ENCODE measurements around the gene RNF212.
"Not testable (repeated sequence)": the region's sequence is repeated elsewhere in the genome, so short reads cannot be mapped to it uniquely, and the experiment has no call there.

The RNF212 gene

GRCh38 chr4:1056671-1057402 lies 56.5 kb downstream of the RNF212 start:
- Histone ChIP-seq H3K79me2 (ENCODE audit: control insufficient read depth, insufficient read depth, low read length, unreplicated experiment) (no peaks in the 10 kb centered on the region), H3K4me1 (ENCODE audit: control insufficient read depth, insufficient read depth, low read length, unreplicated experiment) (peaks cover 5% of the 10 kb centered on the region), H3K4me3 (ENCODE audit: low read depth, low read length) (no peak overlapping the region), H3K27me3 (ENCODE audit: insufficient read depth, low read length) (peaks cover 17% of the 10 kb centered on the region), H2AFZ (ENCODE audit: low read length, unreplicated experiment) (no peak overlapping the region), H3K36me3 (ENCODE audit: insufficient read depth, low read length) (no peaks in the 10 kb centered on the region), H3K27ac (ENCODE audit: low read depth, low read length) (no peak overlapping the region)

GRCh38 chr4:1055721-1056590 lies 57.4 kb downstream of the RNF212 start:
- Histone ChIP-seq H2AFZ (ENCODE audit: low read length, unreplicated experiment) (no peak overlapping the region), H3K36me3 (ENCODE audit: insufficient read depth, low read length) (no peaks in the 10 kb centered on the region), H3K4me1 (ENCODE audit: control insufficient read depth, insufficient read depth, low read length, unreplicated experiment) (peaks cover 5% of the 10 kb centered on the region), H3K27ac (ENCODE audit: low read depth, low read length) (no peak overlapping the region), H3K27me3 (ENCODE audit: insufficient read depth, low read length) (peaks cover 17% of the 10 kb centered on the region), H3K4me3 (ENCODE audit: low read depth, low read length) (no peak overlapping the region), H3K79me2 (ENCODE audit: control insufficient read depth, insufficient read depth, low read length, unreplicated experiment) (no peaks in the 10 kb centered on the region)

GRCh38 chr4:1055243-1055701 lies 58.1 kb downstream of the RNF212 start:
- not testable (repeated sequence) for H3K27ac ChIP-seq (ENCODE audit: low read depth, low read length); H3K4me3 ChIP-seq (ENCODE audit: low read depth, low read length); H3K79me2 ChIP-seq (ENCODE audit: control insufficient read depth, insufficient read depth, low read length, unreplicated experiment); H2AFZ ChIP-seq (ENCODE audit: low read length, unreplicated experiment); H3K4me1 ChIP-seq (ENCODE audit: control insufficient read depth, insufficient read depth, low read length, unreplicated experiment); H3K36me3 ChIP-seq (ENCODE audit: insufficient read depth, low read length)
- H3K27me3 ChIP-seq (ENCODE audit: insufficient read depth, low read length) = peaks cover 17% of the 10 kb centered on the region

GRCh38 chr4:1054696-1055242 lies 58.6 kb downstream of the RNF212 start:
- not testable (repeated sequence) for H3K4me3 ChIP-seq (ENCODE audit: low read depth, low read length); H3K4me1 ChIP-seq (ENCODE audit: control insufficient read depth, insufficient read depth, low read length, unreplicated experiment); H3K27ac ChIP-seq (ENCODE audit: low read depth, low read length); H3K36me3 ChIP-seq (ENCODE audit: insufficient read depth, low read length); H3K79me2 ChIP-seq (ENCODE audit: control insufficient read depth, insufficient read depth, low read length, unreplicated experiment); H2AFZ ChIP-seq (ENCODE audit: low read length, unreplicated experiment)
- peaks cover 17% of the 10 kb centered on the region for H3K27me3 ChIP-seq (ENCODE audit: insufficient read depth, low read length)

- not testable (repeated sequence) for H3K4me1 ChIP-seq (ENCODE audit: control insufficient read depth, insufficient read depth, low read length, unreplicated experiment); H3K27ac ChIP-seq (ENCODE audit: low read depth, low read length); H3K36me3 ChIP-seq (ENCODE audit: insufficient read depth, low read length); H3K79me2 ChIP-seq (ENCODE audit: control insufficient read depth, insufficient read depth, low read length, unreplicated experiment); H2AFZ ChIP-seq (ENCODE audit: low read length, unreplicated experiment); H3K4me3 ChIP-seq (ENCODE audit: low read depth, low read length)
- peaks cover 17% of the 10 kb centered on the region for H3K27me3 ChIP-seq (ENCODE audit: insufficient read depth, low read length)
Observed at GRCh38 chr4:1053891-1054290, 59.5 kb downstream of the RNF212 start.

- Histone ChIP-seq H2AFZ (ENCODE audit: low read length, unreplicated experiment) (no peak overlapping the region), H3K4me3 (ENCODE audit: low read depth, low read length) (peak overlapping the region; percentile 44), H3K79me2 (ENCODE audit: control insufficient read depth, insufficient read depth, low read length, unreplicated experiment) (no peaks in the 10 kb centered on the region), H3K36me3 (ENCODE audit: insufficient read depth, low read length) (no peaks in the 10 kb centered on the region), H3K27ac (ENCODE audit: low read depth, low read length) (no peak overlapping the region), H3K4me1 (ENCODE audit: control insufficient read depth, insufficient read depth, low read length, unreplicated experiment) (peaks cover 5% of the 10 kb centered on the region), H3K27me3 (ENCODE audit: insufficient read depth, low read length) (peaks cover 17% of the 10 kb centered on the region)
Observed at GRCh38 chr4:1053080-1053661, 60.2 kb downstream of the RNF212 start.

- H3K27me3 ChIP-seq (ENCODE audit: insufficient read depth, low read length) = peaks cover 17% of the 10 kb centered on the region
- no peak overlapping the region for H3K27ac ChIP-seq (ENCODE audit: low read depth, low read length)
- H3K79me2 ChIP-seq (ENCODE audit: control insufficient read depth, insufficient read depth, low read length, unreplicated experiment) = no peaks in the 10 kb centered on the region
- no peak overlapping the region for H3K4me3 ChIP-seq (ENCODE audit: low read depth, low read length)
- H2AFZ ChIP-seq (ENCODE audit: low read length, unreplicated experiment) = no peak overlapping the region
- H3K4me1 ChIP-seq (ENCODE audit: control insufficient read depth, insufficient read depth, low read length, unreplicated experiment) = peaks cover 10% of the 10 kb centered on the region
- H3K36me3 ChIP-seq (ENCODE audit: insufficient read depth, low read length) = no peaks in the 10 kb centered on the region
Observed at GRCh38 chr4:1052231-1052671, 61.1 kb downstream of the RNF212 start.

GRCh38 chr4:1051472-1051871 lies 61.9 kb downstream of the RNF212 start:
- H3K27me3 ChIP-seq (ENCODE audit: insufficient read depth, low read length) = peaks cover 17% of the 10 kb centered on the region

GRCh38 chr4:1050486-1051213 lies 62.7 kb downstream of the RNF212 start:
- H3K27ac ChIP-seq (ENCODE audit: low read depth, low read length) = no peak overlapping the region
- H3K4me3 ChIP-seq (ENCODE audit: low read depth, low read length) = no peak overlapping the region
- peaks cover 17% of the 10 kb centered on the region for H3K27me3 ChIP-seq (ENCODE audit: insufficient read depth, low read length)
- no peak overlapping the region for H2AFZ ChIP-seq (ENCODE audit: low read length, unreplicated experiment)
- H3K4me1 ChIP-seq (ENCODE audit: control insufficient read depth, insufficient read depth, low read length, unreplicated experiment) = peaks cover 15% of the 10 kb centered on the region
- H3K36me3 ChIP-seq (ENCODE audit: insufficient read depth, low read length) = no peaks in the 10 kb centered on the region
- no peaks in the 10 kb centered on the region for H3K79me2 ChIP-seq (ENCODE audit: control insufficient read depth, insufficient read depth, low read length, unreplicated experiment)

More at GRCh38 chr4:1051472-1051871, 61.9 kb downstream of the RNF212 start:
- H3K4me3 ChIP-seq (ENCODE audit: low read depth, low read length) = no peak overlapping the region
- no peak overlapping the region for H2AFZ ChIP-seq (ENCODE audit: low read length, unreplicated experiment)
- H3K36me3 ChIP-seq (ENCODE audit: insufficient read depth, low read length) = no peaks in the 10 kb centered on the region
- H3K4me1 ChIP-seq (ENCODE audit: control insufficient read depth, insufficient read depth, low read length, unreplicated experiment) = peaks cover 15% of the 10 kb centered on the region
- no peak overlapping the region for H3K27ac ChIP-seq (ENCODE audit: low read depth, low read length)
- no peaks in the 10 kb centered on the region for H3K79me2 ChIP-seq (ENCODE audit: control insufficient read depth, insufficient read depth, low read length, unreplicated experiment)

GRCh38 chr4:1049591-1049905 lies 63.8 kb downstream of the RNF212 start:
- no peak overlapping the region for H2AFZ ChIP-seq (ENCODE audit: low read length, unreplicated experiment)
- H3K36me3 ChIP-seq (ENCODE audit: insufficient read depth, low read length) = no peaks in the 10 kb centered on the region
- peaks cover 19% of the 10 kb centered on the region for H3K4me1 ChIP-seq (ENCODE audit: control insufficient read depth, insufficient read depth, low read length, unreplicated experiment)
- H3K79me2 ChIP-seq (ENCODE audit: control insufficient read depth, insufficient read depth, low read length, unreplicated experiment) = no peaks in the 10 kb centered on the region
- H3K4me3 ChIP-seq (ENCODE audit: low read depth, low read length) = no peak overlapping the region
- H3K27me3 ChIP-seq (ENCODE audit: insufficient read depth, low read length) = peaks cover 17% of the 10 kb centered on the region
- H3K27ac ChIP-seq (ENCODE audit: low read depth, low read length) = no peak overlapping the region
